DND-41 (cell line): Measurements from ENCODE around the gene ATP6V0B.

Experiments
- ATAC-seq: fragments of 200-7000 bp; cut with Tn5 transposase; 3 replicates; pipeline ENCODE4 v1.9.1; 2021; ENCODE audit warnings: low read depth; ENCODE audit not compliant: insufficient read depth
- DNase-seq: peaks from one replicate; pipeline ENCODE4 v3.0.0-alpha.2; 2020
- H2AFZ ChIP-seq: 2 replicates; pipeline ENCODE4 v1.6.0; 2012; ENCODE audit warnings: low read depth, low read length
- H3K27ac ChIP-seq: 2 replicates; pipeline ENCODE4 v1.5.1; 2012; ENCODE audit warnings: low read length, inconsistent platforms
- H3K27me3 ChIP-seq: fragments of 200-600 bp; sonication (generic); 2 replicates; pipeline ENCODE4 v1.6.0; 2012; ENCODE audit warnings: low read length, mild to moderate bottlenecking, inconsistent platforms; ENCODE audit not compliant: insufficient read depth, poor library complexity
- H3K36me3 ChIP-seq: 2 replicates; pipeline ENCODE4 v1.5.1; 2012; ENCODE audit warnings: low read length, inconsistent platforms; ENCODE audit not compliant: insufficient read depth
- H3K4me1 ChIP-seq: 2 replicates; pipeline ENCODE4 v1.5.1; 2012; ENCODE audit warnings: mild to moderate bottlenecking, low read length; ENCODE audit not compliant: insufficient read depth
- H3K4me2 ChIP-seq: 2 replicates; pipeline ENCODE4 v1.6.0; 2012; ENCODE audit warnings: mild to moderate bottlenecking, moderate library complexity, low read length, inconsistent platforms; ENCODE audit not compliant: insufficient read depth
- H3K4me3 ChIP-seq, 2 experiments: fragments of 200-600 bp in 1 of 2; shearing (Covaris generic) in 1 of 2; 2 replicates each; pipeline ENCODE4 v1.5.1; 2012 to 2016; ENCODE audit warnings: inconsistent platforms in 2 of 2, low read length in 2 of 2, mild to moderate bottlenecking in 2 of 2, low read depth in 1 of 2, moderate library complexity in 1 of 2
- H3K79me2 ChIP-seq: 2 replicates; pipeline ENCODE4 v1.6.0; 2012; ENCODE audit warnings: low read length, inconsistent platforms; ENCODE audit not compliant: insufficient read depth
- H3K9ac ChIP-seq: 2 replicates; pipeline ENCODE4 v1.6.0; 2012; ENCODE audit warnings: low read depth, mild to moderate bottlenecking, inconsistent platforms, low read length, moderate library complexity
- H3K9me3 ChIP-seq: 2 replicates; pipeline ENCODE4 v1.5.1; 2012; ENCODE audit warnings: low read length, moderate library complexity, mild to moderate bottlenecking, inconsistent platforms; ENCODE audit not compliant: insufficient read depth, severe bottlenecking
- H4K20me1 ChIP-seq: 2 replicates; pipeline ENCODE4 v1.6.0; 2012; ENCODE audit warnings: low read length; ENCODE audit not compliant: insufficient read depth
- EZH2 ChIP-seq: IDR thresholded peaks from 3 replicates; pipeline ENCODE4 v1.6.1; 2012; ENCODE audit warnings: borderline replicate concordance, low read depth, mild to moderate bottlenecking, moderate library complexity, low read length, inconsistent platforms; ENCODE audit not compliant: severe bottlenecking
- TF ChIP-seq, protein P1 (sequence below): IDR thresholded peaks from 2 replicates; pipeline ENCODE4 v1.5.1; 2012; ENCODE audit warnings: borderline replicate concordance, low read length, moderate library complexity, mild to moderate bottlenecking; ENCODE audit not compliant: poor library complexity, severe bottlenecking; ENCODE audit errors: extremely low read depth

ATP6V0B gene

DNA sequence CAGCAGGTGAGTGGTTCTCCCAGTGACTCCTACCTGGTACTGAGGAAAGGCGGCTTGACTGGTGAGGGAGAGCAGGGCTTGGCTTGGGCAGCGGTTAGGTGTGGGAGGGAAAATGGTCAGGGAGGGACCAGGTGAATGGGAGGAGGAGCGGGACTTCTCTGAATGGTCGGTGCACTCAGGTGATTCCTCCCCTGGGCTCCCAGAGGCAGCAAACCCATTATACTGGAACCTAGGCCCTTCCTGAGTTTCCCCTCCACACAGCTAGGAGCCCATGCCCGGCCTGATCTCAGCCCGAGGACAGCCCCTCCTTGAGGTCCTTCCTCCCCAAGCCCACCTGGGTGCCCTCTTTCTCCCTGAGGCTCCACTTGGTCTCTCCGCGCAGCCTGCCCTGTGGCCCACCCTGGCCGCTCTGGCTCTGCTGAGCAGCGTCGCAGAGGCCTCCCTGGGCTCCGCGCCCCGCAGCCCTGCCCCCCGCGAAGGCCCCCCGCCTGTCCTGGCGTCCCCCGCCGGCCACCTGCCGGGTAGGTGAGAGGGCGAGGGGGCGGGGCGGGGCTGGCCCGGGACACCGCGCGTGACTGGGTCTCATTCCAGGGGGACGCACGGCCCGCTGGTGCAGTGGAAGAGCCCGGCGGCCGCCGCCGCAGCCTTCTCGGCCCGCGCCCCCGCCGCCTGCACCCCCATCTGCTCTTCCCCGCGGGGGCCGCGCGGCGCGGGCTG, 38.9 kb upstream of the ATP6V0B start:
- no peaks in the 10 kb centered on the region for H3K36me3 ChIP-seq
- ATAC-seq (no peak), DNase-seq (no peak)
- H3K9ac ChIP-seq: no peak overlapping the region
- H3K27me3 ChIP-seq: no peaks in the 10 kb centered on the region
- no peaks in the 10 kb centered on the region for H3K9me3 ChIP-seq
- no peaks in the 10 kb centered on the region for H4K20me1 ChIP-seq
- no peak overlapping the region for H3K4me3 ChIP-seq
- H2AFZ ChIP-seq: no peak overlapping the region
- H3K79me2 ChIP-seq: no peaks in the 10 kb centered on the region
- H3K4me1 ChIP-seq: no peaks in the 10 kb centered on the region
- H3K27ac ChIP-seq: no peak overlapping the region
- TF ChIP-seq, protein P1, sequence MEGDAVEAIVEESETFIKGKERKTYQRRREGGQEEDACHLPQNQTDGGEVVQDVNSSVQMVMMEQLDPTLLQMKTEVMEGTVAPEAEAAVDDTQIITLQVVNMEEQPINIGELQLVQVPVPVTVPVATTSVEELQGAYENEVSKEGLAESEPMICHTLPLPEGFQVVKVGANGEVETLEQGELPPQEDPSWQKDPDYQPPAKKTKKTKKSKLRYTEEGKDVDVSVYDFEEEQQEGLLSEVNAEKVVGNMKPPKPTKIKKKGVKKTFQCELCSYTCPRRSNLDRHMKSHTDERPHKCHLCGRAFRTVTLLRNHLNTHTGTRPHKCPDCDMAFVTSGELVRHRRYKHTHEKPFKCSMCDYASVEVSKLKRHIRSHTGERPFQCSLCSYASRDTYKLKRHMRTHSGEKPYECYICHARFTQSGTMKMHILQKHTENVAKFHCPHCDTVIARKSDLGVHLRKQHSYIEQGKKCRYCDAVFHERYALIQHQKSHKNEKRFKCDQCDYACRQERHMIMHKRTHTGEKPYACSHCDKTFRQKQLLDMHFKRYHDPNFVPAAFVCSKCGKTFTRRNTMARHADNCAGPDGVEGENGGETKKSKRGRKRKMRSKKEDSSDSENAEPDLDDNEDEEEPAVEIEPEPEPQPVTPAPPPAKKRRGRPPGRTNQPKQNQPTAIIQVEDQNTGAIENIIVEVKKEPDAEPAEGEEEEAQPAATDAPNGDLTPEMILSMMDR: no peak
- TF ChIP-seq EZH2: no peak
- H3K4me2 ChIP-seq: no peak overlapping the region

DNA sequence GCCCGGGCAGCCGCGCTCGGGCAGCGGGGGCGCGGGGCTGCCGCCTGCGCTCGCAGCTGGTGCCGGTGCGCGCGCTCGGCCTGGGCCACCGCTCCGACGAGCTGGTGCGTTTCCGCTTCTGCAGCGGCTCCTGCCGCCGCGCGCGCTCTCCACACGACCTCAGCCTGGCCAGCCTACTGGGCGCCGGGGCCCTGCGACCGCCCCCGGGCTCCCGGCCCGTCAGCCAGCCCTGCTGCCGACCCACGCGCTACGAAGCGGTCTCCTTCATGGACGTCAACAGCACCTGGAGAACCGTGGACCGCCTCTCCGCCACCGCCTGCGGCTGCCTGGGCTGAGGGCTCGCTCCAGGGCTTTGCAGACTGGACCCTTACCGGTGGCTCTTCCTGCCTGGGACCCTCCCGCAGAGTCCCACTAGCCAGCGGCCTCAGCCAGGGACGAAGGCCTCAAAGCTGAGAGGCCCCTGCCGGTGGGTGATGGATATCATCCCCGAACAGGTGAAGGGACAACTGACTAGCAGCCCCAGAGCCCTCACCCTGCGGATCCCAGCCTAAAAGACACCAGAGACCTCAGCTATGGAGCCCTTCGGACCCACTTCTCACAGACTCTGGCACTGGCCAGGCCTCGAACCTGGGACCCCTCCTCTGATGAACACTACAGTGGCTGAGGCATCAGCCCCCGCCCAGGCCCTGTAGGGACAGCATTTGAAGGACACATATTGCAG, 38.2 kb upstream of the ATP6V0B start:
- Histone ChIP-seq H3K36me3 (no peaks in the 10 kb centered on the region), H3K9me3 (no peaks in the 10 kb centered on the region), H3K4me1 (no peaks in the 10 kb centered on the region), H3K27me3 (no peaks in the 10 kb centered on the region), H3K27ac (no peak overlapping the region), H3K4me2 (no peak overlapping the region), H3K9ac (no peak overlapping the region), H3K79me2 (no peaks in the 10 kb centered on the region), H2AFZ (no peak overlapping the region), H4K20me1 (no peaks in the 10 kb centered on the region), H3K4me3 (no peak overlapping the region)
- no peak for ATAC-seq
- no peak for DNase-seq
- TF ChIP-seq, protein P1: no peak
- no peak for TF ChIP-seq EZH2

DNA sequence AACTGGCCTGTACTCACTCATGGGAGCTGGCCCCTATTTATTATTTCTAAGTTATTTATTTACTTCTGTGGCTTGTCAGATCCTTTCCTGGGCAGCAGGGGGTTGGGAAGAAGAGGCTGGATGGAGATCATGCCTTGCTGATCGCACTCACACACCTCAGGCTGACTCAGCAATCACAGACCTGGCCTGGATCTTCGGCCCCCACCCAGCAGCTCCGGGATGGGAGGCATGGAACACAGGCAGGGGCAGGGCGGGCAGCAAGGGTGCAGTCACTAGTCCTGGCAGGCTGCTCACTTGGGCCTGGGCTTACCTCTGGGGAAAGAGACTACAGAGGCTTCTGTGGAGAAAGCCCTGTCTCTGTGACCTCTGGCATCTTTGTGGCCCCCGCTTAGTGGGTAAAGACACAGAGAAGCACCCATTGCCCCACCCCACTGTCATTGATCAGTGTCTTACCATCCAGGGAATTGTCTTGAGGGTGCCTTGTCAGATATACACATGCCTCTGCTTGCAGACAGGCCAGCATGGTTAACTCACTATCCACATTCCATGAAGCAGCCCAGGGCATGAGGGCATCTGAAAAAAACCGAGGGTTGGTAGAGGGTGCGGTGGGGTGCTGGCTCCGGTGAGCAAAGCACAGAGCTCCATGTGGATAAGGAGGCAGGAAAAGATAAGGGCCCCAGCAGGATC, 37.4 kb upstream of the ATP6V0B start:
- Histone ChIP-seq H3K79me2 (no peaks in the 10 kb centered on the region), H3K9me3 (no peaks in the 10 kb centered on the region), H2AFZ (no peak overlapping the region), H3K4me1 (no peaks in the 10 kb centered on the region), H3K27ac (no peak overlapping the region), H3K9ac (no peak overlapping the region), H3K27me3 (no peaks in the 10 kb centered on the region), H4K20me1 (no peaks in the 10 kb centered on the region), H3K4me3 (no peak overlapping the region), H3K4me2 (no peak overlapping the region), H3K36me3 (no peaks in the 10 kb centered on the region)
- no peak for ATAC-seq
- TF ChIP-seq, protein P1: no peak
- TF ChIP-seq EZH2: no peak
- DNase-seq: no peak
